NOMO-1 treated with dmso at 0.1 percent for 144 hours (cell line): ENCODE measurements around the gene MPND.

Experiments used
- DNase-seq: peaks from one replicate; lab custom pipeline; 2025; ENCODE audit not compliant: unreplicated experiment; lab: John Stamatoyannopoulos, UW

Gene MPND

GRCh38 chr19:4365791-4366665 is 22.7 kb downstream of the MPND start:
- DNase-seq = no peak

DNA sequence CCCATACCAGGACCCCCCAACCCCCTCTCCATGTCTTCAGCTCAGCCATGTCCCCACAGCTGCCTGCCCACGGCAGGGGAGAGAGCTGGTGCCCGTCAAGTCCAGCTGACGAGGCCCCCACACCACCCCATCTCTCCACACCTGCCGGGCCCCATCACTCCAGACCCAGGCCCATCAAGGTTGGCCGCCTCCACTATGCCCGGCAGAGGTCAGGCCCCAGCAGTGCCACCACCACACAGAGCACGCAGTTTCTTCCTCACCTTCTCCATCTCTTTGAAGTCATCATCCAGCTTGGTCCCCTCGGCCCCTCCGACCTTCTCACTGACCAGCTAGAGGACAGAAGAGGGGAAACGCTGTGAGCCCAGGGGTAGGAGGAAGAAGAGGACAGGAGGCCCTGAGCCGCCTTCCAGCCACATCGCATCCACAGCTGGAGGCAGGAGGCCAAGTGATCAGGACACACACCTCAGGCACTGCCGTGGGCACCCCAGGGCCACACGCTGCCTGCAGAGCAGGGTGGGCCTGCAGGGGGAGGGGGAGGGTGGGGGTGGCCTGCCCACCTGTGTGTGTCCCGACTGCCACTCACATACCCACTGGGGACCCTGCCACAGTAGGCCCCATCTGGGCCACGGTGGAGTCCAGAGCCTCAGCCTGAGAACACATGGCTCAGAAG is 23.4 kb downstream of the MPND start:
- DNase-seq = no peak

- DNase-seq = no peak
These were observed 24.0 kb downstream of the MPND start for GRCh38 chr19:4367336-4367723.

- DNase-seq = no peak
These were observed 24.4 kb downstream of the MPND start for GRCh38 chr19:4367781-4368127.

GRCh38 chr19:4368128-4368820 is 24.9 kb downstream of the MPND start:
- no peak for DNase-seq

DNA sequence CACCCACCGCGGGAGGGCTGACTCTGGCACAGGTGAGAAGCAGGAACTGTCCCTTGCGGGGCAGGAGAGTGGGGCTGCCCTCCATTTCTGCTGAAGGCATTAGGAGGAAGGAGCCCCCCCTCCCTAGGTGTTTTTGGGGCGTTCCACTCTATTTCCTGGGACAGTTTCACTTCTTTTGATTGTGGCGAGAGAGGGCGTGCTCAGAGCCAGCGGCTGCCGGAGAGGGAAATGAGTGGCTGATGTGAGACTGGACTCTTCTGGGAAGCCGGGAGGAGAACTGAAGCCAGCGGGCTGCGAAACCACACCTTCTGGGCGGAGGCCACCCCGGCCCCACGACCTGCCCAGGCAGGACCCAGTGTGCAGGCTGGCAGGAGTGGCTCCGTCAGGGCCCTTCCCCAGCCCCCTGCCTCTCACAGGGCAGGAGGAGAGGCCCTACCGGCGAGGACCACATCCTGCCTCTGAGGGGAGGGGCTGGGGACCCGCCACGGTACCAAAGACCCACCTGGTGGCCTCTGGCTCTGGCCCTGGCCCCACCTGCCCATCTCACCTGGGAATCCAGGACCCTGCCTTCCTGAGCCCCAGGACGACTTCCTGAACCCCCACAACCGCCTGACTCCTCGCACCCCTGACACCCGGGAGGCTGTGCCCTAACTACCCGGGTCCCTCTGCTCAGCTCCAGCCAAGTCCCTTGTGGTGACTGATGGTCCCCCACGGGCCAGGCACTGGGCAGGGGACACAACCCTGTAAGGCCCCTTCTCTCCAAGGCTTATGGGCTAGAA is 25.9 kb downstream of the MPND start:
- DNase-seq = peak; percentile 68

DNA sequence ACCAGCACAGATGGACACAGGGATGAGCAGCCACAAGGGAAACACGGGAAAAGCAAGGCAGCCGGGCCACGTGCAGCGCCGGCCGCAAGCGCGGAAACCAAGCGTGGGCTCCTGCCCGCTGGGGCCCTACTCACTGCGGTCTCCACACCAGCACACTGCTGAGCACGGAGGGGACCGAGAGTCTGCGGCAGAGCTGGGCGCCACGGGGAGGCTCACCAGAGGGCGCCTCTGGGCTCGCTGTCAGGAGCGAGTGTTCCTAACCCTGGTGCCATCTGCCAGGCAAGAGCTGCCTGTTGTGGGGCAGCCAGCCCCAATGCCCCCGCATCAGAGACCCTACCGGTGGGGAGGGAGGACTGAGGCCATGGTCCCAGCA is 26.5 kb downstream of the MPND start:
- DNase-seq = peak; percentile 51

DNA sequence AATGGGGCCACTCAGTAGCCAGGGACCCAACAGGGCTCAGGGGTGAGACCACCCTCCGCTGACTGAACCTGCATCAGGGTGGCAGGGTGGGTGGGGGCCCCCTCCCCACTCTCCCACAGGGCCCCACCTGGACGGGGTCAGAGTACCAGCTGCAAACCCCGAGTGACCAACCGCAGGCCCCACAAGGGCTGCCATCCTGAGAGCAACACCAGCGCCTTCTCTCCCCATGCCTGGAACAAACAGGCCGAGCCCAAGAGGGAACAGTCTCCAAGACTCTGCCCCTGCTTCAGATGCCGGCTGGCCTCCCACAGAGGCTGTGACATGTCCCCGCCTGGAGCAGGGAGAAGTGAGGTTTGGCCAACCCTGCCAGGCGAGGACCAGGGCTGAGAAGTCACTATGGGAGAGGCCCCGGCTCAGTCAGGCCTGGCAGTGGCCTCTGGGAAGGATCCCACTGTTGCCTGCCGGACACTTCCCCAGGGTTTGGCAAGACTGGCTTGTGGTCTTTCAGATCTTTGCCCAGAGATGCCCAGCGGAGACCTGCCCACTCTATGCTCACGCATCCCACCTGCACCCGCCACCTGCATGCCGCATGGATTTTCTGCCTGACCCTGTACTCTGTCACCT is 27.2 kb downstream of the MPND start:
- no peak for DNase-seq

DNA sequence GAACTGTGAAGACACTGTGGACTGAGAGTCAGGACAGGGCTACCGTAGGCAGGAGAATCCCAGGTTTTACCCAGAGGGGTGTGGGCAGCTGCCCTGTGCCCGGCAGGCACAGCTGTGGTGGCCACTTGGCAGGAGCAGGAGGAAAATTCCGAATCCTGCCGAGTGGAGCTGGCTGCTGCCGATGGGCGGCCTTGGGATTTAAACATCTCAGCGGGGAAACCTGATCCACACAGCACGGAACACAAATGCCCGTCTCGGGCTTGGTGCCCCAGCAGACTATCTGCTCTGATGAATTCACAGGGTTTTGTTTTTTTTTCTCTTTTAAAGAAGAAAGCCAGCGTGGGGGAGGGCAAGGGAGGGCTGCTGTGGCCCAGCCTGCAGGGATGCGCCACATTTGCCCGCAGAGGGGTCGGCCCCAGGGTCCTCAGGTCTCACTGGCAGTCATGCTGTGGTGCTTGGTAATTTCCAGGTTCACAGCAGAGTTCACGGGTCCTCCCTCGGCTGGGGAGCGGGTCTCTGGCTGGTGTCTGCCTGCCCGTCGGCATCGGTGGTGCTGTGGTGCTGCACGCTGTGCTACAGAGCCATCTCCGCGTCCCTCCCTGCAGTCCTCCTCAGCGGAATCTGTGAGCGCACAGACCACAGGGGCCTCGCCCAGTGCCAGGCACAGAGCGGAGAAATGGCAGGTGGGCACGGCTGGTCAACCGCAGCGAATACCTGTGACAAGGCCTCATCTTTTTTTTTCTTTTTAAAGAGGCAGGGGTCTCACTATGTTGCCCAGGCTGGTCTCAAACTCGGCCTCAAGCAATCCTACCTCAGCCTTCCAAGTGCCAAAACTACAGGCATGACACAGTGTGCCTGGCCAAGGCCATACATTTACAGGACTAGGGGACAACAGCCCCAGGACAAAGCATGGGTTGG is 28.1 kb downstream of the MPND start:
- DNase-seq = no peak

GRCh38 chr19:4372165-4373012 is 29.0 kb downstream of the MPND start:
- DNase-seq = no peak

- no peak for DNase-seq
These were observed 29.6 kb downstream of the MPND start for GRCh38 chr19:4373013-4373367.

DNA sequence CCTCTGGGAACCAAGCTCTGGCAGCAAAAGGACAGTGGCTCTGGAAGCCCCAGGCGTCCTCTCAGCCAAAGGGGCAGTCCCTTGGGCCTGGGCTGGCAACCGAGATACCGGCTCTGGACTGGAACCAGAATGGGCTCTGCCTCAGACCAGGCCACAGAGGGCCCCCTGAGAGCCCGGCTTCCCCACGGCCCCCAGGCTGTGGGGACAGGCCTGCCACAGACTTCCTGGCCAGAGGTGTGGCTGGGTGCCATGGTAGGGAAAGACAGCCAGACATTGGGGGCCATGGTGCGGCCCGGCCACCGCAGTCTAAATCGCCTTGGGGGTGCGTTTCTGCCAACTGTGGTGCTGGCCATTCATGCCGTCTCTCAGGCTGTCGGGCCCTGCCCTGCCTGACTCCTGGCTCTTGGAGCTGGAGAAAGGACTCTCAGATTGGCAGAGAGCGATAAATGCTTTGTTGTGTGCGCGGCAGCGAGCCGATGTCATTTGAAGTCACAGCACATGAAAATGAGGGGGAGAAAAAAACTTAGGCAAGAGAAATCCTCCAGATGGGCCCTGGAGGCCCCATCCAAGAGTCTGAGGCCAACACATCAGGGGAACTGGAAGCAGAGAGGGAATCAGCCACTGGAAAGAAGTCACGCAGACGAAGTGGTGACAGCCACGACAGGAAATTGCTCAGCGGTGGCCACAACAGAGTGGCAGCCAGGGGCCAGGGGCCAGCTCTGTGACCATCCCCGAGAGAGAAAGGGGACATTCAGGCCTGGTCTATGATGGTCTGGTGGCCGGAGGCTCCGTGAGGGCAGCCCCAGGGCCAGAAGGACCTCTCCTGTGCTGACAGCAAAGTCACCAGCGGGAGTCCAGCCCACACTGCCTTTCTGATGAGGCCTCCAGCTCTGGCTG is 30.5 kb downstream of the MPND start:
- DNase-seq = no peak

- DNase-seq = no peak
These were observed 31.3 kb downstream of the MPND start for GRCh38 chr19:4374498-4375163.

- peak; percentile 54 for DNase-seq
These were observed 32.0 kb downstream of the MPND start for GRCh38 chr19:4375164-4376027.

DNA sequence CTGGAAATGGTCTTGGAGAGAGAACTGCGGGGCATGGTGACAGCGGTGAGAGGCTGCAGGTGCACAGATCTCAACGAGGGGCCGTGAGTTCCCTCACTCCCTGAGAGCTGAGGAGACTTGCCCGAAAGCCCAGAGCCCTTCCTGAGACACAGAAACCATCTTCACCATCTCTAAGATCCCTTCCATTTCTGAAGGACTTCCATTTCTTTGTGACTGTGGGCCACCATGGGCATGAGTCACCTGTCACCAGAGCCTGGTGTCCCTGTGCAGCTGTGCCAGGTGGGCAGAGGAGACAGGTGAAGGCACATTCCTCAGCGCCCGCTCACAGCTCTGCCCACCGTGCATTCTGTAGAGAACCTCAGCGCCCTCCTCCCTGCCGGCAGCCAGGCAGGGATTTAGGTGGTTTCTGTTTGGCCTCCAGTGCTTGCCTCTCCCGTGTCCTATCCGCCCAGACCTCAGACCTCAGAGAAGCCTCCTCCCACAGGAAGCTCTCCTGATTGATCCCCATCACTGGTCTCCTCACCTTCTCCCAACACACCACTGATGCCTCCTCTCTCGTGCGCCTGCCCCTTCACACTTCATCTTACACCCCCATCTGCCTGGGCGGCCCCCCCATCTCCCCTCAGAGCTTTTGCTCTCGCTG is 32.8 kb downstream of the MPND start:
- DNase-seq = no peak

DNA sequence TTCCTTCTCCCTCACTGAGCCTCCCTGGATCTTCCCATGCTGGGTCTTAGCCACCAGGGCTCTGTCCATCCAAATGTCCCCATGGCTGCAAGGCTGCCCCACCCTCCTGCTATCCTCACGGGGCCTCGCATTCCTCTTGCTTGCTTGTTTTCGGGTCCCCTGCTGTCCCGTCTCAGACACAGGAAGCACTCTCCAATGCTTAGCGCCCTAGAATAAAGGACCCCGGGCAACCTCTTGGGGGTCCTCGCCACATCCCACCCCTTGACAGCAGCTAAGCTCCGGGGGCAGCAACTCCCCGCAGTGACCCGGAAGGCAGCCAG is 33.3 kb downstream of the MPND start:
- DNase-seq = no peak
